Lung microvascular endothelial cell (primary cell): ENCODE measurements around the gene AGBL3. TPM values are rescaled to one million over a fixed set of nuclear protein-coding genes. Genes with fewer than 3 reads are reported as not detected.
A peak's percentile ranks its signal among the peaks of the same experiment; 100 is the strongest.
"Not testable (repeated sequence)": the region's sequence is repeated elsewhere in the genome, so short reads cannot be mapped to it uniquely, and the experiment has no call there.

ENCODE experiments used
- DNase-seq, 2 donors: peaks; one replicate each; pipeline versions ENCODE4 v3.0.0 to v3.0.0-alpha.2; 2010; ENCODE audit warnings: low read depth in 2 of 2
- total RNA-seq: library from RNA; depleted of rRNA; stranded (reverse); fragments of >200 nt; gene quantifications from 2 replicates; pipeline ENCODE4 v1.2.1, GENCODE V29; 2014

AGBL3 gene
- total RNA-seq, 1 donor from 2014 or later = 0.99 TPM

DNA sequence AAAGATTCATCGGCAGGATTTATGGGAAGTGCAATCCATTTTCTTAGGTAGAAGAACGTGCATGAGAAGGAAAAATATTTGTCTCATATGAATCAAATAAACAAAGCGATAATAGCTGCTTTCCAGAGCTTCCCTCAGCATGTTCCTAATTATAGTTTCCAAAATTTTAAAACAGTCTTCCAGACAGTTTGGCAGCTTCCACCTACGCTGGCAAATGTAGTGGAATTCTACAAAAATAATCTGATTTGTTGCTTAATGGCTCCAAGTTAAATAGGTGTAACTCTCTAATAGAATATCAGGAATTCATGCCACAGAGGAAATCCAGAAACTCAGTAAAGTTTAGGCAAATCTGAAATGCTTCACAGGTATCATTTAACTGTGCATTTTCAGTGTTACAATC, 23.3 kb upstream of the AGBL3 start:
- no peak for DNase-seq

DNA sequence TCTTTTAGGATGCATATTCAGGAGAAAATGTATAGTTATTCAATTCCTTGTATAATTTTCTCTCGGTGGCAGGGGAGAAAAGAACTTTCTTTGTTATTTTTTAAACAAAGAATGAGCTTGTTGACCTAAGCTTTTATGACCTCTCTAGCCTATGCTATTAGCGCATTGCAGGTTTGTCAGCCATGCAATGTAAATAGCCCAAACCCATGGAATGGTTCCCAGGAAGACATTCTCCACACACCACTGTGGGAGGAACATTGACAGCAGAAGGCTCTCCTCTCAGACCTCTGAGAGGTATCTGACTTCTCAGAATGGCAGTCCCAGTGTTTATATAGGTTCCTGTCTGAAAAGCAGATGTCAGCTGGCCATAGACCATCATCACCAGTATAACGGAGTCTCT, 19.6 kb upstream of the AGBL3 start:
- no peak for DNase-seq

DNA sequence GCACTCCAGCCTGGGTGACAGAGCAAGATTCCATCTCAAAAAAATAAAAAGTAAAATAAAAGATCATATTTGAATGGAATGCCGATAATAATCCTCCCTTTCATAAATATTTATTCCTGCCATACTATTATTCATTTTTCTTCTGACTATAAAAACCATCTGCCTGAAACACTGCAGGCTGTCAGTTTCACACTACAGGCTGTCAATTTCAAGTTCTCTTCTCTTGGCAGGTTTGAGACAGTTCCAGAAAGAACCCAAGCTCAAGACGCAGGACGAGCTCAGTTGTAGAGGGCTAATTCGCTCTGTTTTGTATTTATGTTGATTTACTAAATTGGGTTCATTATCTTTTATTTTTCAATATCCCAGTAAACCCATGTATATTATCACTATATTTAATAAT, 18.2 kb upstream of the AGBL3 start:
- DNase-seq = no peak

DNA sequence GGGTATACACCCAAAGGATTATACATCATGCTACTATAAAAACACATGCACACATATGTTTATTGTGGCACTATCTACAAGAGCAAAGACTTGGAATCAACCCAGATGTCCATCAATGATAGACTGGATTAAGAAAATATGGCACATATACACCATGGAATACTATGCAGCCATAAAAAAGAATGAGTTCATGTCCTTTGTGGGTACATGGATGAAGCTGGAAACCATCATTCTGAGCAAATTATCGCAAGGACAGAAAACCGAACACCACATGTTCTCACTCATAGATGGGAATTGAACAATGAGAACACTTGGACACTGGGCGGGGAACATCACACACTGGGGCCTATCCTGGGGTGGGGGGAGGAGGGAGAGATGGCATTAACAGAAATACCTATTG, 4.7 kb upstream of the AGBL3 start:
- DNase-seq = not testable (repeated sequence)

DNA sequence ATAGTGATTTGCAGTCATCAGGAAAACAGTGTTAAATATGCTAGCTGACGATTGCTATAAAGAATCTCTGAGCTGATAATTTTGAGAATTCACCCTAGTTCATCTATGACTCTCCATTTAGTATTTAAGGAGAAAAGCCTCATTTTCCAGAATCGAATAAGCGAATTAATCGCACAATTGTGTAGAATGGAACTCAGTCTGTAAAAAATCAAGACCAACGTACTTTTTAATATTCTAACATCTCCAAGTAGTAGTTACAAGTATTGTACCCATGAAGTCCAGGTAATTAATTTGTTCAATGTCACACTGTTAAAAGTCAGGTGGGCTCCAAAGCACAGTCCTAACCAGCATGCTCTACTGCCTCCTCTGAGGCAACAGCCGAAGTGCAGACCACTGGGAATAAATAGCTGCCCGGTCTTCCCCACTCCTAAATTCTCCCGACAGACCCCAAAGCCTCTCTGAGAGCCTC, 380 bp upstream of the AGBL3 start:
- no peak for DNase-seq

DNA sequence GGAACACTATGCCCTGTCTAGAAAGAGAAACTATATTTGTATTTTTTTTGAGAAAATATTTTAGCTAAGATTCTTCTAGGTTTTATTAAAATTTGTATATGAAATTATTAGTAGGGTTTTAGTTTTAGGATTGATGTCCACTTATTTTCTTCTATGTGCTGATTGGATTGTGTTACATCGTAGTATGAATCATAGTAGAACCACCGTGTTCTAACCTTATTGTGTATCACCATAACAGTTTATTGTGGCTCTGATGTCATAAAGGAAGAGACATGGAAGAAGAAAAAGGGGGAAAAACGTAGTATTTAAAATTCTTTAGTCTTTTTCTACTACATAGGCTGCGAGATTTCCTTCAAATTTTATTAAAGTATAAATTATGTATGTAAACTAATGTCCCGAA, 1.9 kb downstream of the AGBL3 start:
- DNase-seq = peak; percentile 20 to 24

DNA sequence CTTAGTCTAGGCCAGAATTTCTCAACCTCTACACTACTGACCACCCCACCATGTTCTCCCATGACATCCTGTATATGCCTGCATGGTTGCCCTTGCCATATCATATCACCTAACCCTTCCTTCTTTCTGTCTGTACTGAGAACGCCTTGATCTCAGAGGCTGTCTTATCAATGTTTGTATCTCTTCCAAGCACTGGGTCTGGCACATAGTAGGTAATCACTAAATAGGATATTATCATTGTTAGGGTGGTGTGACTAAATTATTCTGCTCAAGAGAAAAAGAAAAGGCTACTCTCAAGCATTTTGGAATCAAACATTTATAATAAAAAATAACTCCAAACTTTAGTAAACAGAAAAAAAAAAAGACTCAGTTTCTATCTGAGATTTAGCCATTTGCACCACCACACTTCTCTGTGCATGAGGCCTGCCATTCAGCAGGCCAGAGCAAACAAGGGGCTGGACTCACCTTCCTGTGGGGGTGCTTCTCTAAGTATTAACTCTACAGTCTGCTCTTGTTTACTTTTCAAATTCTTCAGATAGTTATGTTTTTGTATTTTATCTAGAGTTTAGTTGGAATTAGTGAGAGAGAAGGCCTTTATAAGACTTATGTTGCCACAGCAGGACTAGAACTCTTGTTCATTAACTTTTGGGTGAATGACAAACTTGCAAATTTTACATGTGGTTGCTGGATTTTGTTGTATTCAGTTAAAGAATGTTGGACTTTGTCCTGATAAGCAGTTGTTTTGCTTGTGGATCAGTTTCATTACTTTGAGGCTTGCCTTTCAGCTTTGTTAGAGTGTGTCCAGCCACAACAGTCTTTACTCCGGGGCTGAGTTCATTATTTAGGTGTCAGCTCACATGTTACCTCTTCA, 5.4 kb downstream of the AGBL3 start:
- no peak for DNase-seq

DNA sequence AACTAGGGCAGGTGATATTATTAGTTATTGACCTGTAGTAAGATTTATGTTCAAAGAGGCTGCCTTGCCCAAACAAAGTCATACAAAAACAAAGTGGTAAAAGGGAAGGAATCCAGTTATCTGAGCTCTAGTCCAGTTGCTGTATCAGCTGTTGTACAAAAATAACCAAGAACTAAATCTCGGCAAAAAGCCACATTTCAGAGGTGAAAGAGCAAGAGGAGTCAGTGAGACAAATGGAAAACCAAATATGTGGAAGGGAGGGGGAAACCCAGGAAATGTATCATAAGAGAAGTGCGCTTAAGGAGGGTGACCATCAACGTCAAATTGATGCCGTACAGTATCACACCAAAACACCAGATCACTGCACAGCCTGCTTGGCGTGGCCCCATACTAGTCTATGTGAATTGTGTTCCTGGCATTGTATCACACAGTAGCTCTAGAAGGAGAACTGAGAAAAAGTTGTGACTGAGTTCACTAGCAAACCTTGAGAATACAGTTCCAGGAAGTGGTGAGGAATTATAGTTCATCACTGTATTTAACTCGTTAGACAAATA, 6.4 kb downstream of the AGBL3 start:
- DNase-seq = peak in 1 of 2 donors; percentile 43

DNA sequence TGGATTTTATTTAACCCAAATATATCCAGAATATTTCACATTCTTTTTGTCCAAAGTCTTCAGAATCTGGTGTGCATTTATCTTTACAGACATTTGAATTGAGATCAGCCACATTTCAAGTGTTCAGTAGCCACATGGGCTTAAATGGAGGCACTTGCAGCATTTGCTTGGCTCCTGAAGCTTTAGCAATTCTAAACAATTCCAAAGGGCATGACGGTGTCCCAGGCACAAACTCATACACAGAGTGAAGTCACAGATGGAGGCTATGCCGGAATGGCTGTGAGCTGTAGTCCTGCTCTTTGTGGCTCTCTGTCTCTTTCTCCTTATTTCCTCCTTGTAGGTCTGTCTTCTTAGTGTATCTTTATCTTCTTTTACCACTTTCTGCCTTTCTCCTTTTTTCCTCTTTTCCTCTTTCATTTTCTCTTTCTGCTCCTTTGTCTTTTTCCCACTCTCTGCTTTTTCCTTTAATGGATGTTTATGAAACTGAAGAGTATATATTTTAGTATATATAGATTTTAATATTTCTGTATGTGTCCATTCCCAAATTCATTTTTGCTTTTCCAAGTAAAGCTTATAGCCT, 7.7 kb downstream of the AGBL3 start:
- DNase-seq = no peak

DNA sequence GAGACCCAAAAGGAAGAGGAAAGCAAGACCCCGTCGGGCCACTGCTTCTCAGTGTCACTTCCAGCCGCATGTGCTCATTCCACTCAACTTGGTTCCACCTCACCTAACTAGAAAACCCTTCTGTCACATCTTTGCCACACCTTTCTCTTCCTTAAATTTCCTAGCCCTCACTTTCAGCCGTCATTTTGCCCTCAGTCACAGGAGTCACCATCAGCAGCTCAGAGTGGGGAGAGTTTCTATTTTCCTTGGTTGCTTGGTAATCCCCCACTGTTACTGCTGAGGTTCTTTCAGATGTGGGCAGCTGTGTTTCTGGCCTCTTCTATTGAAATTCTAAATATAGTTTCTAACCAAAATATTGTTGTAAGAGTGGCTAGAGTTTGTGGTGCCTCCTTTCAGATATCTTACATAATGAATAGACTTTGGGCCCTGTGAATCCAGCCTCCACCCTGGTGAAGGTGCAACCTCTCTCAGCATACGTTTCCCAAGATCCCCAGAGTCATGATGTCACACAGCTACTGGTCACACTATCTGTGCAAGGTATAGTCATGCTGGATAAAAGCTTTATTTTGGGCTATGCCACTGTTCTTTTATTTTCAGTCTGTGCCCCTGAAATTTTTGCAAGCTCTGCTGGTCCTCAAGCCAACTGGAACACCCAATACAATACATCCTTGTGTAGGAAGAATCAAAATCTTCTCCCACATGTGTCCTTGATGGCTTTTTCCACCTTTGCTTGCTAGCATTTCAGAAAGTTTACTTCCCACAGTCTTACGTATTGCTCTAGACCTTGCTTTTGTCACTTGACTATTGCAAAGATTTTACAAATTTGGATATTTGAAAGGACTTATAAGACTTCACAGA, 9.2 kb downstream of the AGBL3 start:
- DNase-seq = no peak

DNA sequence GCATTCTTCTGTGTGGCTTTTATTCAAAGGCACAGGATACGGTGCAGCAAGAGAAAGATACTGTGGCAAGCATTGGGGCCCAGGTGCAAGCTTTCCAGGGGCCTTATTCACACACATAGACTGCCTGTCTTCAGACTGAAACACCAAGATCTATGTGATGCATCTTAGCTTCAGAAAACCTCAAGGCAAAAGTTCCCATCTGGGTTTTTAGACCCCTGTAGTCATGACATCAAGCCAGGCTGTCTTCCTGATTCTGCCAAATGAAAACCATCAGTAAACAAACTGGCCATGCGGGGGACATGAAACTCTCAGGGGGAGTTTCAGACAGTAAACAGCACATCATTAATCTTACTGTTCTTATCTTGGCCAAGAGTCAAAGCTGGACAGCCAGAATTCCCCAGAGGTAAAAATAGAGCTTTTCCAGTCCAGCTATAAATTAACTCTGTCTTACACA, 9.8 kb downstream of the AGBL3 start:
- DNase-seq = no peak

DNA sequence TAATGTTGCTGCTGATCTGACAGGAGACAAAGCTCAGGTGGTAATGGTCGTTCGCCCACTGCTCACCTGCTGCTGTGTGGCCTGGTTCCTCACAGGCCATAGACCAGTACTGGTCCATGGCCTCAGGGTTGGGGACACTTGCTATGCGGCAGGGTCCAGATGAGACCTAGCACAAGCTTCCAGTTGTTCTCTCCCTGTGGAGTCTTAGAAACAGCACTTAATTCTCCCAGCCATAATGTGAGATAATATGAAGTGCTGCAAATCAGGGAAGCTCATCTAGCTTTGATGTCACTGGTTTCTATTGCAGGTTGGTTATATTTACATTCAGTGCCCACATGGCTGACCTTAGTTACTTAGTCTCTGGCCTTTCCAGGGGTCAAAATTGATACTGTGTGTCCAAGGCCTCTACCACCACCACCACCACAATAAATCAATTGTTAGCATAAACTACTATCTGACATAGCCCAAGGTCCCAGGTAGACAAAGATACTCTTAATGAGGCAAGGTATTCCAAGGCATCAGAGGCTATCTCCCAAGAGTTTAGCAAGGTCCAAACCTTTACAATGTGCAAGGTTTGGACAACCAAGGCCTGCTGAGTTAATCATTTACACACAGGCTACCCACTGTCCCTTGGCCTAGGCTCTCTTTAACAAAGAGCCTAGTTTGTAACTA, 11.0 kb downstream of the AGBL3 start:
- no peak for DNase-seq

DNA sequence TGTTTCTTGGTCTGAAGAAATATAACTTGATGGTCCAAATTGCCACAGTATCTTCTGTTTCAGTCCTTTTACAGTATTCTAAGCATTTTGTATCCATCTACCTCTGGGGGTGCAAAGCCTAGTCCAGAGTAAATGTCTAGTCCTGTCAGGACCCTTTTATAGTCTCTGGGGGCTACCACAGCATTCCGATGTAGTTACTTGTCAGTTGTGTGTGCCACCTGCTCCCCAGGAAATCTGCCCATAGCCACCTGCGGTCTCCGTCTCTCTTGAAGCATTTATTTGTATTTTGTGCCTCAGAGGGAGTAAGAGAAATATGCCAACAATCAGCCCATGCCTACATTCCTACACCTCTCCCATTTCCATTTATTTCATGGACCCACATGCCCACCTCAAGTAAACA, 12.8 kb downstream of the AGBL3 start:
- DNase-seq = no peak

DNA sequence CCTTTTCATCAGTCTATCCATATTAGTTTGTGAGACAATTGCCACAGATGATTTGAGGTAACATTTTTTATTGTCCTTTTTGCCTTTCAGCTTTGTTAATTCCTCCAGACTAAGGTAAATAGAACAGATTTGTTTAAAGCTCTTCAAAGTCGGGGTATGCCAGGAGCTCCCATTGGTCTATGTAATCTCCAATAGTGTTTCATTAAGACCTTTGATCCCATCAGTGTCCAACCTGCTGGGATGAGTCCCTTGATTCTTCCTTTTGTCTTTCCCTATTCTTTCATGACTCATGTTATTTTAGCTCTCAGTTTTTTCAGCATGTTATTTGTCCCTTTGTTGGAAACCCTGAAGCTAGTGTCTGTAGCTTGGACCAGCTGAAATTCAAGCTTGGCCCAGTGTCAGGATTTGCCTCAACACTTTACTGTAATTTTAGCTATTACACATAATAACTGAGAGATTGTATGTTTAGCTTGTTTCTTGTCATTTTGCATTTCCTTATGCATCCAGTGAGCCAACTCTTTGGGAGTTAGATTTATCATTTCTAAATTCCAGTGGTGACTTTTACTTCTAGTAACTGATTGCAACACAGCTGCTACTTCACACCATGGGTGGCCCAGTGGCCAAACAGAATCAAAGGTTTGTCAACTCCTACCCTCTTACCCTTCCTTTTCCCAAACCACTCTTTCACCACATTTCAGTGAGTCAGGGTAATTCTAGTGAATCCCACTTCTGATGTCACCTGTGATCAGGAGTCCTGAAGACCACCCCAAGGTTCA, 15.3 kb downstream of the AGBL3 start:
- no peak for DNase-seq

DNA sequence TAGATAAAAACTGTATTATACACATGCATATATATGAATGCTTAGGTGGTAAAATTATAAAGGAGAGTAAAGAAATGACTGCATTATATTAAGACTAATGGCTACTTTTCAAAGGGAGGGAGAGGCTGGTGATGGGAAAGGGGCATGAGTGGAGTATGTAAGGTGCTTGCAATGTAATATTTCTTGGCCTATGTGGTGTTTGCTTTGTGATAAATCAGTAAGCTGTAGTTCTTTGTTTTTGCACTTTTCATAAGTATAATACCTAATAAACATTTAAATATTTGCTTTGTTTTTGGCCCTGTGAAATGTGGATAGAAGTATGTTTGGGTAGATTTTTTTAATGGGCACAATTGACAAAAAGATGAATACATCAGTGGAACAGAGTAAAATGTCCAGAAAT, 25.9 kb downstream of the AGBL3 start:
- DNase-seq = no peak

DNA sequence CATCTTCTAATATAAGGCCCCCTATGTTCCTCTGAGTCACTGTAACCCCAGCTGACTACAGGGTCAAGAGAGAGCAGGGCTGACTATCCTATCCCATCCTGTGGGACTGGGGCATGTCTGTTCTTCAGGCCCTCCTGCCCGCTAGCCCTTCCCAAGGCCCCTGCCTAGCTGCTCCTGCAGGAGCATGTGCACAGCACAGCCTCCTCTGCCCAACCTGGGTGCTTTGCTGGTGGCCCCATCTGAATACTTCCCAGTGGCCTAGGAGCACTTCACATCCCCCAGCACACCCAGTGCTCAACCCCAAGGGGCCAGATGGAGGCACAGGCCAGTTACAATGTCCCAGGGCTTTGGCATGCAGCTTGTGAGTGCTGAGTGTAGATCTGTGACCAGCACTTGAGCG, 37.3 kb downstream of the AGBL3 start:
- DNase-seq = no peak

DNA sequence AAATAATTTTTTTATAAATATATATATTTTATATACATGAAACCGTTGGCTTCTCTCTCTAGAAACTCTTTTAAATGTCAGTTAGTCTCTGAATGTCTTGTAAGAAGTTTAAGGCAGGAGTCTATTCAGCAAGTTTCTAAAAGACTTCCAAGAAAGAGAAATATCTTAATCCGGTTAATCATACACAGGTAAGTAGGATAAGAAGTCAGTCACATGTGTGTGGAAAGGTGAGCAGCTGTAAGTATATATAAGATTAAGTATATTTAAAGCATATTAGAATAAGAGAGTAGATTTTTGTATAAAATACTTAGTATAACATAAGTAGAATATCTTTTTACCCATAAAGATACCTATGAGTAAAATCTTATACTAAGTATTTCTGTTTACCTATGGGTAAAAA, 48.9 kb downstream of the AGBL3 start:
- DNase-seq = no peak

DNA sequence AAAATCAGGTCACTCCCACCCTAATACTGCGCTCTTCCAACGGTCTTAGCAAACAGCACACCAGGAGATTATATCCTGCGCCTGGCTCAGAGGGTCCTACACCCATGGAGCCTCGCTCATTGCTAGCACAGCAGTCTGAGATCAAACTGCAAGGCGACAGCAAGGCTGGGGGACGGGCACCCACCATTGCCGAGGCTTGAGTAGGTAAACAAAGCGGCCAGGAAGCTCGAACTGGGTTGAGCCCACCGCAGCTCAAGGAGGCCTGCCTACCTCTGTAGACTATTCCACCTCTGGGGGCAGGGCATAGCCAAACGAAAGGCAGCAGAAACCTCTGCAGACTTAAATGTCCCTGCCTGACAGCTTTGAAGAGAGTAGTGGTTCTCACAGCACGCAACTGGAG, 80.7 kb downstream of the AGBL3 start:
- DNase-seq = not testable (repeated sequence)

DNA sequence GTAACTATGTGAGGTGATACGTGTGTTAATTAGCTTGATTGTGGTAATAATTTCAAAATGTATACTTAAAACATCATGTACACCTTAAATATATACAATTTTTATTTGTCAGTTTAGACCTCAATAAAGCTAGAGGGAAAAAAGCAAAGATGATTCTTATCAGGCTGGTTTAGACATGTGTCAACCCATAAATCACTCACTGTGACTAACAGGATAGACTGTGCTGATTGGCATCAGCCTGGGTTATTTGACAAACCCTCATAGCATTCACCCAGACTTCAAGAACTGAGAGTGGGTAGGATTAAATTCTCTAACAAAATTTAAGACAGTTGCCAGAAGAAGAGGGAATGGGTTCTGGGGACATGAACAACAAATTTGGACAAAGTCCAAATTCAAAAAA, 87.8 kb downstream of the AGBL3 start:
- no peak for DNase-seq

DNA sequence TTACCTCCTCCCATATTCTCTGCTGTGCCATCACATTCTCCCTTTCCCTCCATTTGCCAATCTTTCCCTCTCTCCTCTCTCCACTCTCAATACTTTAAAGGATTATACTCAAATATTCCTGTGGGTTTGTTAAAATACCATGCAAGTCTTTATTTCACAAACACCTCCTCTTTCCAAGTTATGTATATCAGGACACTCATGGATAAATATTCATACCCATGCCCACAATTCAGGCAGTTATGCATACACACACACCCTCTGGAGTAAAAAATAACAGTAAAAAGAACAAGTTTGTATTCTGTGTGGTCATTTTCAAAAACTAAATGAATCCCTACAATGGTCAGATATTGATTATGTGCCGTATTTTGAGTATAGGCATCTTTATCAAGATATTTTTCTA, 88.2 kb downstream of the AGBL3 start:
- no peak for DNase-seq

DNA sequence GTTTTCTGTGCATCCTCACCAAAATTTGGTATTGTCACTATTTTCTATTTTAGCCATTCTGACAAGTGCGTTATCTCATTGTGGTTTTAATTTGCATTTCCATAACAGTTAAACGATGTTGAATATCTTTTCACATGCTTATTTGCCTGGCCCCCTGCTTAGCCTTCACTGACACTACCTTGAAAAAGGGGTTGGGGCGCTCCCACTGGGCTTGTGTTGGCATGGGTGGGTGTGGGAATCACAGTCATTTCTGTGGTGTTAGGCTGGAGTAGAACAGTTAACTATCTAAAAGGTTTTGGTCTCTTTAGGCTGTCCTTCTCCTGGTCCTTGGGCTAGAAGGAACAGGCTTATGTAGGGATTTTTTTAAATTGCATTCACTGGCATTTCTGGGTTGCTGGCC, 89.4 kb downstream of the AGBL3 start:
- DNase-seq = no peak
